BE2C (cell line): ENCODE measurements around the gene SLC27A1.

ENCODE experiments used
- DNase-seq: peaks from one replicate; pipeline ENCODE4 v3.0.0-alpha.2; 2020
- H3K27me3 ChIP-seq: fragments of 250-450 bp; sonication (Bioruptor Pico); 2 replicates; pipeline ENCODE4 v1.5.1; 2020; ENCODE audit warnings: mild to moderate bottlenecking
- H3K36me3 ChIP-seq: fragments of 250-450 bp; sonication (Bioruptor Pico); 2 replicates; pipeline ENCODE4 v1.5.1; 2020; ENCODE audit warnings: mild to moderate bottlenecking
- H3K4me1 ChIP-seq: fragments of 250-450 bp; sonication (Bioruptor Pico); 2 replicates; pipeline ENCODE4 v1.5.1; 2020
- H3K4me3 ChIP-seq: 2 replicates; pipeline ENCODE4 v1.5.1; 2011; ENCODE audit warnings: low read depth, low read length
- H3K9me3 ChIP-seq: fragments of 250-450 bp; sonication (Bioruptor Pico); 2 replicates; pipeline ENCODE4 v1.5.1; 2020
- CTCF ChIP-seq: IDR thresholded peaks from 2 replicates; pipeline ENCODE4 v1.5.1; 2012; ENCODE audit warnings: mild to moderate bottlenecking, low read depth, low read length

SLC27A1 gene

GRCh38 chr19:17528610-17529009, 58.3 kb downstream of the SLC27A1 start:
- Histone ChIP-seq H3K27me3 (no peaks in the 10 kb centered on the region), H3K36me3 (no peaks in the 10 kb centered on the region), H3K9me3 (0 out of 2 replicates have a peak, but pooled peaks cover 4% of the 10 kb centered on the region), H3K4me1 (no peaks in the 10 kb centered on the region; the same call in 1 of the 2 replicates), H3K4me3 (no peak overlapping the region)
- TF ChIP-seq CTCF: no peak
- DNase-seq: no peak

GRCh38 chr19:17529239-17530158, 59.2 kb downstream of the SLC27A1 start:
- no peak for DNase-seq
- Histone ChIP-seq H3K4me3 (no peak overlapping the region), H3K9me3 (0 out of 2 replicates have a peak, but pooled peaks cover 4% of the 10 kb centered on the region), H3K4me1 (no peaks in the 10 kb centered on the region; the same call in 1 of the 2 replicates), H3K27me3 (no peaks in the 10 kb centered on the region), H3K36me3 (no peaks in the 10 kb centered on the region)
- no peak for TF ChIP-seq CTCF

GRCh38 chr19:17530586-17530985, 60.3 kb downstream of the SLC27A1 start:
- no peaks in the 10 kb centered on the region; the same call in 1 of the 2 replicates for H3K4me1 ChIP-seq
- no peak for DNase-seq
- TF ChIP-seq CTCF: no peak
- 0 out of 2 replicates have a peak, but pooled peaks cover 4% of the 10 kb centered on the region for H3K9me3 ChIP-seq
- H3K4me3 ChIP-seq: no peak overlapping the region
- no peaks in the 10 kb centered on the region; the same call in 1 of the 2 replicates for H3K27me3 ChIP-seq
- no peaks in the 10 kb centered on the region for H3K36me3 ChIP-seq

GRCh38 chr19:17532116-17532515, 61.8 kb downstream of the SLC27A1 start:
- H3K36me3 ChIP-seq: no peaks in the 10 kb centered on the region
- no peaks in the 10 kb centered on the region; the same call in 1 of the 2 replicates for H3K27me3 ChIP-seq
- no peak overlapping the region for H3K4me3 ChIP-seq
- H3K4me1 ChIP-seq: no peaks in the 10 kb centered on the region; the same call in 1 of the 2 replicates
- DNase-seq: no peak
- TF ChIP-seq CTCF: no peak
- H3K9me3 ChIP-seq: 0 out of 2 replicates have a peak, but pooled peaks cover 4% of the 10 kb centered on the region

- no peak for TF ChIP-seq CTCF
- Histone ChIP-seq H3K4me3 (no peak overlapping the region), H3K27me3 (no peaks in the 10 kb centered on the region; the same call in 1 of the 2 replicates), H3K9me3 (0 out of 2 replicates have a peak, but pooled peaks cover 4% of the 10 kb centered on the region), H3K36me3 (no peaks in the 10 kb centered on the region), H3K4me1 (no peaks in the 10 kb centered on the region; the same call in 1 of the 2 replicates)
- no peak for DNase-seq
These were observed 62.2 kb downstream of the SLC27A1 start for GRCh38 chr19:17532557-17532956.

GRCh38 chr19:17534767-17535166, 64.4 kb downstream of the SLC27A1 start:
- no peak for TF ChIP-seq CTCF

More at GRCh38 chr19:17534767-17535166, 64.4 kb downstream of the SLC27A1 start:
- H3K36me3 ChIP-seq: no peaks in the 10 kb centered on the region
- peaks cover 3% of the 10 kb centered on the region for H3K4me1 ChIP-seq
- no peak overlapping the region for H3K4me3 ChIP-seq
- DNase-seq: no peak
- peaks cover 7% of the 10 kb centered on the region for H3K27me3 ChIP-seq
- H3K9me3 ChIP-seq: no peaks in the 10 kb centered on the region
